OCI-LY3 (cell line): ENCODE measurements around the gene FLNB.

ENCODE experiments used
- CTCF ChIP-seq: fragments of 200-600, 300-600 bp; sonication (generic); IDR thresholded peaks from 2 replicates; pipeline ENCODE4 v1.5.1; 2014; ENCODE audit warnings: antibody characterized with exemption, low read length, low read depth
- EZH2phosphoT487 ChIP-seq: fragments of 200-600 bp; shearing (Covaris generic); IDR thresholded peaks from 2 replicates; pipeline ENCODE4 v1.6.1; 2018; ENCODE audit warnings: antibody characterized with exemption, mixed run types, low read depth

GRCh38 chr3:58164906-58165821 is 156.9 kb downstream of the FLNB start:
- no peak for TF ChIP-seq CTCF
- TF ChIP-seq EZH2phosphoT487: no peak
